Endothelial cell of umbilical vein (primary cell): ENCODE measurements around the gene UNC119B. TPM values are rescaled to one million over a fixed set of nuclear protein-coding genes. Genes with fewer than 3 reads are reported as not detected.

Experiments used
- BruUV-seq: library from RNA; stranded (reverse); fragments of 400-500 nt; replicated peaks from 2 replicates; lab custom pipeline; 2021; lab: Mats Ljungman, UMichigan
- CTCF ChIA-PET: fragments of 300-600, 350-600 bp; sonication (Branson Sonifier 250); formaldehyde crosslinking; loops from one replicate; lab custom pipeline; 2021; ENCODE audit warnings: antibody characterized with exemption, inconsistent platforms; lab: Charles Lee
- POLR2A ChIA-PET: fragments of 300-600, 350-600 bp; sonication (Branson Sonifier 250); formaldehyde crosslinking; loops from one replicate; lab custom pipeline; 2021; ENCODE audit warnings: antibody characterized with exemption, inconsistent platforms; lab: Charles Lee
- DNase-seq: peaks from one replicate; pipeline ENCODE4 v3.0.0-alpha.2; 2011; ENCODE audit warnings: low read depth, low spot score
- FAIRE-seq: peaks from 2 replicates; lab custom pipeline; 2011; peaks lifted over from hg19 to GRCh38; lab: Jason Lieb, UNC
- H2AFZ ChIP-seq: 2 replicates; pipeline ENCODE4 v1.6.0; 2012; ENCODE audit warnings: low read depth, low read length, control low read depth, inconsistent platforms
- H3K27ac ChIP-seq: 2 replicates; pipeline ENCODE4 v1.5.1; 2011; ENCODE audit warnings: low read depth, mild to moderate bottlenecking, control low read depth, low read length, moderate library complexity; ENCODE audit not compliant: insufficient read depth
- H3K27me3 ChIP-seq, 2 experiments: 2 replicates each; pipeline versions ENCODE4 v1.6.0 to v1.6.1; 2011; ENCODE audit warnings: low read length in 2 of 2, mixed read lengths in 1 of 2; ENCODE audit not compliant: control insufficient read depth in 2 of 2, insufficient read depth in 2 of 2
- H3K36me3 ChIP-seq, 2 experiments: 2 replicates in 1 of 2; 3 replicates in 1 of 2; pipeline ENCODE4 v1.5.1; 2011; ENCODE audit warnings: low read length in 2 of 2, mild to moderate bottlenecking in 1 of 2, moderate library complexity in 1 of 2; ENCODE audit not compliant: control insufficient read depth in 2 of 2, insufficient read depth in 2 of 2; ENCODE audit errors: extremely low read depth in 1 of 2
- H3K4me1 ChIP-seq: 3 replicates; pipeline ENCODE4 v1.5.1; 2011; ENCODE audit warnings: mild to moderate bottlenecking, low read length; ENCODE audit not compliant: control insufficient read depth, insufficient read depth; ENCODE audit errors: extremely low read depth
- H3K4me2 ChIP-seq: 2 replicates; pipeline ENCODE4 v1.6.1; 2011; ENCODE audit warnings: low read length, control low read depth, mixed read lengths; ENCODE audit not compliant: insufficient read depth
- H3K4me3 ChIP-seq, 3 experiments: fragments of 200-600 bp in 1 of 3; sonication (generic), shearing (Covaris generic) in 1 of 3; replicated peaks in 1 of 3; 2 replicates each; pipeline ENCODE4 v1.5.1; 2011 to 2016; ENCODE audit warnings: control low read depth in 3 of 3, low read length in 3 of 3, mild to moderate bottlenecking in 2 of 3, inconsistent platforms in 1 of 3, low read depth in 1 of 3, moderate library complexity in 1 of 3; ENCODE audit not compliant: insufficient read depth in 1 of 3
- H3K79me2 ChIP-seq: 2 replicates; pipeline ENCODE4 v1.6.0; 2012; ENCODE audit warnings: low read length, inconsistent platforms; ENCODE audit not compliant: control insufficient read depth, insufficient read depth
- H3K9ac ChIP-seq: replicated peaks from 2 replicates; pipeline ENCODE3; 2011; ENCODE audit warnings: low read length, control low read depth; ENCODE audit not compliant: insufficient read depth; ENCODE audit errors: extremely low read depth
- H3K9me1 ChIP-seq: replicated peaks from 3 replicates; pipeline ENCODE4 v1.6.0; 2011; ENCODE audit warnings: mild to moderate bottlenecking, low read length; ENCODE audit not compliant: control insufficient read depth, insufficient read depth; ENCODE audit errors: extremely low read depth
- H3K9me3 ChIP-seq: replicated peaks from 2 replicates; pipeline ENCODE4 v1.5.1; 2012; ENCODE audit warnings: low read length, inconsistent platforms; ENCODE audit not compliant: control insufficient read depth, insufficient read depth
- H4K20me1 ChIP-seq: replicated peaks from 2 replicates; pipeline ENCODE3; 2011; ENCODE audit warnings: mild to moderate bottlenecking, low read length; ENCODE audit not compliant: control insufficient read depth, insufficient read depth; ENCODE audit errors: extremely low read depth
- CTCF ChIP-seq, 2 donors: IDR thresholded peaks; 1 replicate in 1 of 2; 2 replicates in 1 of 2; pipeline ENCODE4 v1.5.1; 2011; ENCODE audit warnings: low read length in 2 of 2, mild to moderate bottlenecking in 2 of 2, moderate library complexity in 2 of 2, control low read depth in 1 of 2, inconsistent platforms in 1 of 2, low read depth in 1 of 2; ENCODE audit not compliant: insufficient read depth in 1 of 2; ENCODE audit errors: extremely low read depth in 1 of 2
- EZH2 ChIP-seq: IDR thresholded peaks from 2 replicates; pipeline ENCODE4 v1.6.1; 2012; ENCODE audit warnings: borderline replicate concordance, low read depth, mild to moderate bottlenecking, moderate library complexity, low read length, inconsistent platforms; ENCODE audit not compliant: severe bottlenecking
- GATA2 ChIP-seq: IDR thresholded peaks from 2 replicates; pipeline ENCODE4 v1.7.0; 2011; ENCODE audit warnings: low read depth, mild to moderate bottlenecking, moderate library complexity, mixed read lengths, low read length; ENCODE audit not compliant: insufficient read length, insufficient read depth
- JUN ChIP-seq: IDR thresholded peaks from 2 replicates; pipeline ENCODE4 v1.6.1; 2011; ENCODE audit warnings: borderline replicate concordance, low read depth; ENCODE audit not compliant: insufficient read length, insufficient read depth
- dilution Hi-C: fragments of 300-500 bp; cut with MboI; formaldehyde crosslinking; loops from one replicate; pipeline ENCODE4 v1.15.0; 2019; ENCODE audit warnings: low sequenced_read_pairs; ENCODE audit not compliant: extremely low pct_ligation_motif_present
- intact Hi-C: fragments of 100-400 bp; cut with micrococcal nuclease; formaldehyde crosslinking; loops from one replicate; pipeline ENCODE4 v1.10.0; 2022
- polyA plus RNA-seq, 4 experiments: library from polyadenylated mRNA; depleted of rRNA in 3 of 4; stranded (reverse) in 3 of 4; unstranded in 1 of 4; fragments of >200 nt; gene quantifications; 2 replicates each; pipeline versions ENCODE4 v1.2.1 to v1.2.3, GENCODE V29; 2011 to 2012; ENCODE audit warnings: missing spikeins in 1 of 4
- total RNA-seq: library from RNA; stranded (reverse); gene quantifications from 2 replicates; pipeline ENCODE4 v1.2.3, GENCODE V29; 2021

The UNC119B gene
- total and polyA plus RNA-seq, 2 donors (not counting 3 experiments of a cell fraction or from before 2014, with no cell fraction given), result 23.1 to 33.7 TPM

- no peaks in the 10 kb centered on the region for H3K9me1 ChIP-seq
- no TSS peak for BruUV-seq
- POLR2A ChIA-PET, result no interaction called here
- H3K4me1 ChIP-seq, result no peaks in the 10 kb centered on the region
- no peaks in the 10 kb centered on the region for H4K20me1 ChIP-seq
- FAIRE-seq, result no peak
- dilution Hi-C loops, result no loop called here
- no peaks in the 10 kb centered on the region for H3K79me2 ChIP-seq
- no peak for DNase-seq
- no peak overlapping the region for H3K27ac ChIP-seq
- H3K9me3 ChIP-seq, result no peaks in the 10 kb centered on the region
- no peaks in the 10 kb centered on the region for H3K27me3 ChIP-seq
- CTCF ChIA-PET, result no interaction called here
- no peaks in the 10 kb centered on the region for H3K36me3 ChIP-seq
- intact Hi-C loops, result no loop called here
- no peak overlapping the region for H3K4me2 ChIP-seq
- H3K9ac ChIP-seq, result no peak overlapping the region
- H3K4me3 ChIP-seq, result no peak overlapping the region
- TF ChIP-seq CTCF (IDR thresholded peaks at IDR 0.05; ENCODE audit: extremely low read depth in 1 of 2, insufficient read depth in 1 of 2, low read depth in 1 of 2, low read length in 2 of 2), result no peak
- no peak overlapping the region for H2AFZ ChIP-seq
Measured at GRCh38 chr12:120734210-120734609, 24.0 kb downstream of the UNC119B start.

- intact Hi-C loops, result no loop called here
- Histone ChIP-seq H3K9me1 (no peaks in the 10 kb centered on the region), H3K4me3 (no peak overlapping the region), H3K36me3 (no peaks in the 10 kb centered on the region), H3K79me2 (no peaks in the 10 kb centered on the region), H3K9ac (no peak overlapping the region), H3K27ac (no peak overlapping the region), H3K4me2 (no peak overlapping the region), H3K9me3 (no peaks in the 10 kb centered on the region), H3K4me1 (no peaks in the 10 kb centered on the region), H4K20me1 (no peaks in the 10 kb centered on the region), H3K27me3 (no peaks in the 10 kb centered on the region), H2AFZ (no peak overlapping the region)
- TF ChIP-seq EZH2 (no peak), GATA2 (no peak), JUN (no peak), CTCF (IDR thresholded peaks at IDR 0.05; ENCODE audit: extremely low read depth in 1 of 2, insufficient read depth in 1 of 2, low read depth in 1 of 2, low read length in 2 of 2) (no peak)
- FAIRE-seq (no peak), DNase-seq (no peak)
- dilution Hi-C loops, result no loop called here
- POLR2A ChIA-PET, result no interaction called here
- no TSS peak for BruUV-seq
- CTCF ChIA-PET, result no interaction called here
Measured at GRCh38 chr12:120735181-120735580, 24.9 kb downstream of the UNC119B start.
